HEK293 (cell line): ENCODE results near the gene FGD5.

Source experiments
- ATF2 ChIP-seq: fragments of 450-650 bp; formaldehyde crosslinking; IDR thresholded peaks from 2 replicates; pipeline ENCODE4 v1.5.1; 2016; ENCODE audit warnings: missing biosample characterization, missing genetic modification characterization, low read depth
- CTCF ChIP-seq: fragments of 450-650 bp; formaldehyde crosslinking; IDR thresholded peaks from 2 replicates; pipeline ENCODE4 v1.5.1; 2016; ENCODE audit warnings: missing biosample characterization, missing genetic modification characterization
- PRDM10 ChIP-seq: fragments of 450-650 bp; formaldehyde crosslinking; IDR thresholded peaks from 2 replicates; pipeline ENCODE4 v1.5.1; 2016; ENCODE audit warnings: missing biosample characterization, missing genetic modification characterization
- ZBTB10 ChIP-seq: fragments of 450-650 bp; formaldehyde crosslinking; IDR thresholded peaks from 2 replicates; pipeline ENCODE4 v1.5.1; 2016; ENCODE audit warnings: missing biosample characterization, missing genetic modification characterization
- ZNF18 ChIP-seq: fragments of 450-650 bp; formaldehyde crosslinking; IDR thresholded peaks from 2 replicates; pipeline ENCODE4 v1.5.1; 2016; ENCODE audit warnings: missing biosample characterization, missing genetic modification characterization
- ZNF26 ChIP-seq: fragments of 450-650 bp; formaldehyde crosslinking; IDR thresholded peaks from 2 replicates; pipeline ENCODE4 v1.5.1; 2016; ENCODE audit warnings: missing biosample characterization, missing genetic modification characterization
- ZNF423 ChIP-seq: fragments of 450-650 bp; formaldehyde crosslinking; IDR thresholded peaks from 2 replicates; pipeline ENCODE4 v1.5.1; 2016; ENCODE audit warnings: missing biosample characterization, missing genetic modification characterization
- ZNF529 ChIP-seq: fragments of 450-650 bp; formaldehyde crosslinking; IDR thresholded peaks from 2 replicates; pipeline ENCODE4 v1.5.1; 2017; ENCODE audit warnings: missing genetic modification characterization, missing biosample characterization; ENCODE audit not compliant: insufficient replicate concordance

GRCh38 chr3:14921811-14922705, 103.3 kb downstream of the FGD5 start:
- no peak for TF ChIP-seq CTCF (tag by site-specific recombination)
- no peak for TF ChIP-seq ZNF423
- TF ChIP-seq ZNF26 = no peak
- no peak for TF ChIP-seq ZNF529 (tag by site-specific recombination)
- TF ChIP-seq ZBTB10 = no peak
- no peak for TF ChIP-seq ATF2 (tag by site-specific recombination)
- no peak for TF ChIP-seq ZNF18 (tag by site-specific recombination)
- no peak for TF ChIP-seq PRDM10
